Natural killer cell (primary cell): ENCODE data around the gene CPLX3. TPM values are rescaled to one million over a fixed set of nuclear protein-coding genes. Genes with fewer than 3 reads are reported as not detected.

Experiments used
- ATAC-seq, 3 donors: fragments of 150-1000 bp in 2 of 3; fragments of 200-7000 bp in 1 of 3; cut with Tn5 transposase; 1 replicate in 1 of 3; 2 replicates in 2 of 3; pipeline ENCODE4 v1.10.0; 2021; ENCODE audit warnings: mild to moderate bottlenecking in 2 of 3, moderate library complexity in 2 of 3
- DNase-seq, 2 donors: peaks; one replicate each; pipeline versions ENCODE4 v3.0.0 to v3.0.0-alpha.2; 2013 to 2021; ENCODE audit warnings: mixed read lengths in 1 of 2
- H3K27ac ChIP-seq: one replicate; pipeline ENCODE4 v1.5.1; 2013; ENCODE audit warnings: mild to moderate bottlenecking, low read length
- H3K27me3 ChIP-seq: one replicate; pipeline ENCODE4 v1.6.1; 2013; ENCODE audit warnings: low read length; ENCODE audit not compliant: control insufficient read depth, insufficient read depth
- H3K36me3 ChIP-seq: one replicate; pipeline ENCODE4 v1.6.1; 2013; ENCODE audit warnings: low read length; ENCODE audit not compliant: control insufficient read depth, insufficient read depth
- H3K4me1 ChIP-seq: one replicate; pipeline ENCODE4 v1.6.1; 2013; ENCODE audit warnings: low read length; ENCODE audit not compliant: control insufficient read depth, insufficient read depth
- H3K4me3 ChIP-seq: one replicate; pipeline ENCODE4 v1.5.1; 2013; ENCODE audit warnings: low read length
- H3K9me3 ChIP-seq: one replicate; pipeline ENCODE4 v1.6.1; 2013; ENCODE audit warnings: low read length; ENCODE audit not compliant: control insufficient read depth, insufficient read depth
- H3K27ac Mint-ChIP-seq, 2 donors: one replicate each; pipeline ENCODE4 v1.8.0; 2022; ENCODE audit warnings: mild to moderate bottlenecking in 2 of 2, mixed read lengths in 2 of 2, moderate library complexity in 1 of 2
- H3K27me3 Mint-ChIP-seq, 2 donors: one replicate each; pipeline ENCODE4 v1.8.0; 2022; ENCODE audit warnings: low read depth in 2 of 2, mixed read lengths in 2 of 2
- H3K36me3 Mint-ChIP-seq: one replicate; pipeline ENCODE4 v1.8.0; 2022; ENCODE audit warnings: mixed read lengths
- H3K4me1 Mint-ChIP-seq, 2 donors: one replicate each; pipeline ENCODE4 v1.8.0; 2022; ENCODE audit warnings: mixed read lengths in 2 of 2
- H3K4me3 Mint-ChIP-seq: one replicate; pipeline ENCODE4 v1.8.0; 2022; ENCODE audit warnings: mild to moderate bottlenecking, moderate library complexity, mixed read lengths
- H3K9me3 Mint-ChIP-seq, 2 donors: one replicate each; pipeline ENCODE4 v1.8.0; 2022; ENCODE audit warnings: mixed read lengths in 2 of 2
- WGBS: methylation state at CpG from one replicate; pipeline ENCODE4 v1.1.7; 2013; ENCODE audit warnings: missing lambda C conversion rate; ENCODE audit not compliant: insufficient coverage; 5-methylcytosine and 5-hydroxymethylcytosine counted together
- intact Hi-C: fragments of 100-400 bp; cut with micrococcal nuclease; formaldehyde crosslinking; loops from one replicate; pipeline ENCODE4 v1.14.2; 2022
- total RNA-seq, 4 donors: library from RNA; stranded (reverse); fragments of 120-200 nt in 1 of 4; gene quantifications; one replicate each; pipeline versions ENCODE4 v1.2.3 to v1.2.4, GENCODE V29; 2013 to 2022
- TF ChIP-seq, protein P1 (sequence below): fragments of 200-600 bp; IDR thresholded peaks from one replicate; pipeline ENCODE4 v1.8.0; 2022; ENCODE audit warnings: antibody characterized with exemption

The CPLX3 gene
- total RNA-seq, 3 donors from 2014 or later (not counting 1 experiment from before 2014, with no cell fraction given): 0.16 to 0.93 TPM; not detected in 1

DNA sequence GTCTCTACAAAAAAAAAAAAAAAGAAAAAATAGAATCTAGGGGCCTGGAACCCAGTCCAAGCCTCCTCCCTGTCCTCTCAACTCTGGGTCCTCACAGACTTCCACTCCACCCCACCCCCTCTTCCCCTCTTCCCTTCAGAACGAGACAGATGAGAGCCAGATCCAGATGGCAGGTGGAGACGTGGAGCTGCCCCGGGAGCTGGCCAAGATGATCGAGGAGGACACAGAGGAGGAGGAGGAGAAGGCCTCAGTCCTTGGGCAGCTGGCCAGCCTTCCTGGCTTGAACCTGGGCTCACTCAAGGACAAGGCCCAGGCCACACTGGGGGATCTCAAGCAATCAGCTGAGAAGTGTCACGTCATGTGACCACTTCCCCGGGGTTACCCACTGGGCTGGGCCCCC is 3.6 kb downstream of the CPLX3 start:
- TF ChIP-seq, protein P1, sequence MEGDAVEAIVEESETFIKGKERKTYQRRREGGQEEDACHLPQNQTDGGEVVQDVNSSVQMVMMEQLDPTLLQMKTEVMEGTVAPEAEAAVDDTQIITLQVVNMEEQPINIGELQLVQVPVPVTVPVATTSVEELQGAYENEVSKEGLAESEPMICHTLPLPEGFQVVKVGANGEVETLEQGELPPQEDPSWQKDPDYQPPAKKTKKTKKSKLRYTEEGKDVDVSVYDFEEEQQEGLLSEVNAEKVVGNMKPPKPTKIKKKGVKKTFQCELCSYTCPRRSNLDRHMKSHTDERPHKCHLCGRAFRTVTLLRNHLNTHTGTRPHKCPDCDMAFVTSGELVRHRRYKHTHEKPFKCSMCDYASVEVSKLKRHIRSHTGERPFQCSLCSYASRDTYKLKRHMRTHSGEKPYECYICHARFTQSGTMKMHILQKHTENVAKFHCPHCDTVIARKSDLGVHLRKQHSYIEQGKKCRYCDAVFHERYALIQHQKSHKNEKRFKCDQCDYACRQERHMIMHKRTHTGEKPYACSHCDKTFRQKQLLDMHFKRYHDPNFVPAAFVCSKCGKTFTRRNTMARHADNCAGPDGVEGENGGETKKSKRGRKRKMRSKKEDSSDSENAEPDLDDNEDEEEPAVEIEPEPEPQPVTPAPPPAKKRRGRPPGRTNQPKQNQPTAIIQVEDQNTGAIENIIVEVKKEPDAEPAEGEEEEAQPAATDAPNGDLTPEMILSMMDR: no peak
- 86% methylated on average over 6 of the region's 6 CpGs for WGBS
- H3K36me3 Mint-ChIP-seq: no peaks in the 10 kb centered on the region

DNA sequence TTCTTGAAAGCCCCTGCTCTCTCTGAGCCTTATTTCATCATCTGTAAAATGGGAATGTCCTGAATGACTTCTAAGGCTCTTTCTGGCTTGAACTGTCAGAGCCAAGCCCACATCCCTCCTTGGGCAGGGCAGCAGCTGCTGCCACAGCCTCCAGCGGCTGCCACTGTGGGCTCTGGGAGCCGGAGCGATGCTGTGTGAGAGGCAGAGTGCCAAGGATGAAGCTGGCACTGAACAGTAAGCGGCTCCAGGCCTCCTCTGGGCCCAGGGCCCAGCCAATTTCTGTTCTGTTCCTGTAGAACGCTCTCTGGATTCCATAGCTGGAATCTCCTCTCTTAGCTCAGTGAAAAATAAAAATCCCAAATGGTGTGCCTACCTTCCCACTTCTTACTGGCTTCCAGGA is 4.4 kb downstream of the CPLX3 start:
- H3K4me1 Mint-ChIP-seq: peaks cover 4 to 11% of the 10 kb centered on the region in 2 donors

More for the DNA sequence above, 3.6 kb downstream of the CPLX3 start:
- Mint-ChIP-seq H3K27ac (no peak overlapping the region), H3K4me3 (no peak overlapping the region), H3K4me1 (peaks cover under 1 to 8% of the 10 kb centered on the region in 2 donors), H3K27me3 (peaks cover 8 to 18% of the 10 kb centered on the region in 2 donors), H3K9me3 (no peaks in the 10 kb centered on the region)
- intact Hi-C loops: no loop called here
- ATAC-seq: no peak
- H3K4me1 ChIP-seq: peaks cover 9% of the 10 kb centered on the region
- peaks cover 18% of the 10 kb centered on the region for H3K27me3 ChIP-seq
- H3K27ac ChIP-seq: no peak overlapping the region
- no peaks in the 10 kb centered on the region for H3K36me3 ChIP-seq
- H3K4me3 ChIP-seq: no peak overlapping the region
- DNase-seq: no peak
- no peaks in the 10 kb centered on the region for H3K9me3 ChIP-seq

DNA sequence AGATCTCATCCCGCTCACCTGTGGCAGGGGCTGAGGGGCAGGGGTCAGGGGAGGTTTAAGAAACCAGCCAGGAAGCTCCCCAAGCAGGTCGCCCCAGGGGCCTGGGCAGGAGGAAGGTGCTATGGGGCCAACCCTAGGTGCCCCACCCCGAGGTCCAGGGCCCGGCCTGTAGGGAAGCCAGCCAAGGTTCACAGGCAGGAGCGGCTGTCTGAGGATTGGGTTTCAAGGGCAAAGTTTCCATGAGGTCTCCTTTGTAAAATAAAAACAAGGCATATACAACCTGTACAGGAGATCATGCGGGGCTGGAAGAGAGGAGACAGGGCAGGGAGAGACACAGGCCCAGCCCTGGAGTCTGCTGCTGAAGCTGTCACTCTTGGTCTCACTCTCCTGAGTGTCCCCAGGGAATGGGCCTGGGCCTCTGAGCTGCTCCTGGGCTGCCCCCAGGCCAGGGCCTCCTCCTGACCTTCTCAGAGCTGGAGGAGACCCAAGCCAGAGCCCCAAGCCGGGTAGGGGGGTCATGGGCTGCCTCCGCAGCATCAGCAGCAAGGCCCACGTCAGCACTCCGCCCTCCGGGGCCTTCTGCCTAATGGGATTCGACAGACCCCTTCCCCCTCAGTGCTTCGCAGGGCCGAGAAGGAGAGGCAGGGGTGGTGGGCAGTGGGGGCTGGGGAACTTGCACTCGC is 5.5 kb downstream of the CPLX3 start:
- WGBS: 89% methylated on average over 13 of the region's 15 CpGs
- H3K4me3 ChIP-seq: no peak overlapping the region
- H3K4me1 ChIP-seq: peaks cover under 1% of the 10 kb centered on the region
- Mint-ChIP-seq H3K4me3 (no peak overlapping the region), H3K9me3 (no peaks in the 10 kb centered on the region), H3K27me3 (peaks cover 8 to 13% of the 10 kb centered on the region in 2 donors), H3K4me1 (peaks cover 4 to 6% of the 10 kb centered on the region in 2 donors), H3K27ac (no peak overlapping the region), H3K36me3 (no peaks in the 10 kb centered on the region)
- no peaks in the 10 kb centered on the region for H3K9me3 ChIP-seq
- H3K36me3 ChIP-seq: peaks cover 3% of the 10 kb centered on the region
- TF ChIP-seq, protein P1: no peak
- H3K27ac ChIP-seq: no peak overlapping the region
- intact Hi-C loops: no loop called here
- peaks cover 7% of the 10 kb centered on the region for H3K27me3 ChIP-seq
- no peak for ATAC-seq
- DNase-seq: no peak

More for the DNA sequence above, 4.4 kb downstream of the CPLX3 start:
- Histone ChIP-seq H3K4me1 (peaks cover 9% of the 10 kb centered on the region), H3K36me3 (no peaks in the 10 kb centered on the region), H3K4me3 (no peak overlapping the region), H3K9me3 (no peaks in the 10 kb centered on the region), H3K27me3 (peaks cover 13% of the 10 kb centered on the region), H3K27ac (no peak overlapping the region)
- ATAC-seq (no peak), DNase-seq (no peak)
- TF ChIP-seq, protein P1: no peak
- no peak overlapping the region for H3K27ac Mint-ChIP-seq
- H3K4me3 Mint-ChIP-seq: no peak overlapping the region
- H3K27me3 Mint-ChIP-seq: peaks cover 8 to 16% of the 10 kb centered on the region in 2 donors
- 89% methylated on average over 5 of the region's 5 CpGs for WGBS
- intact Hi-C loops: no loop called here
- H3K9me3 Mint-ChIP-seq: no peaks in the 10 kb centered on the region
- no peaks in the 10 kb centered on the region for H3K36me3 Mint-ChIP-seq

DNA sequence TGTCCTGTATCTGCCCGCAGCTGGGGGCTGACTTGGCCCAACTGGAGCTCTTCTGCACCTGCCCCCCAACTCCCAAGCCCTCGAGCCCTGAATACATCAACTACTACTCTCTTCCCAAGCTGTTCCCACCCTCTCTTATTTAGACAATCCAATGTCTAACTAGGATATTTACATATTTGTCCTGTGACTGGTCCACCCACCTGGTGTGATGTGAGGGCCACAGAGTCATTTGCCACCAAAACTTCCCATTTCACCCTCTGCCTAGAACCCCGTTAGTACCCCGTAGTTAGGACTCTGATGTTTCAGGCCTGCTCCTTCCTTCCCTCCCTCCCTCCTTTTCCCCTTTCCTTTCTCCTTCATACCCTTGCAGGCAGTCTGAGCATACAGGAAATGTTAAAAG is 6.4 kb downstream of the CPLX3 start:
- Mint-ChIP-seq H3K27me3 (peaks cover 6 to 13% of the 10 kb centered on the region in 2 donors), H3K27ac (no peak overlapping the region), H3K9me3 (no peaks in the 10 kb centered on the region), H3K4me1 (peaks cover 4 to 10% of the 10 kb centered on the region in 2 donors), H3K4me3 (no peak overlapping the region), H3K36me3 (no peaks in the 10 kb centered on the region)
- Histone ChIP-seq H3K27me3 (peaks cover under 1% of the 10 kb centered on the region), H3K4me3 (no peak overlapping the region), H3K36me3 (peaks cover 3% of the 10 kb centered on the region), H3K9me3 (no peaks in the 10 kb centered on the region), H3K4me1 (no peaks in the 10 kb centered on the region), H3K27ac (no peak overlapping the region)
- TF ChIP-seq, protein P1: no peak
- 64% methylated on average over 4 of the region's 4 CpGs for WGBS
- DNase-seq: no peak
- intact Hi-C loops: no loop called here
- ATAC-seq: no peak
